Keratinocyte (primary cell): ENCODE measurements around the gene PDE9A.

Experiments used
- EZH2 ChIP-seq: IDR thresholded peaks from one replicate; pipeline ENCODE4 v1.6.1; 2012; ENCODE audit warnings: inconsistent platforms, mild to moderate bottlenecking, low read length, moderate library complexity
- TF ChIP-seq, protein P1 (sequence below), 3 experiments: IDR thresholded peaks in 1 of 3; conservative IDR thresholded peaks in 1 of 3; optimal IDR thresholded peaks in 1 of 3; 2 replicates in 2 of 3; 3 replicates in 1 of 3; pipeline versions ENCODE3 to v1.5.1; 2011; ENCODE audit warnings: low read length in 3 of 3, mild to moderate bottlenecking in 3 of 3, moderate library complexity in 2 of 3, control low read depth in 1 of 3, inconsistent platforms in 1 of 3; ENCODE audit not compliant: insufficient read depth in 2 of 3; ENCODE audit errors: extremely low read depth in 1 of 3

DNA sequence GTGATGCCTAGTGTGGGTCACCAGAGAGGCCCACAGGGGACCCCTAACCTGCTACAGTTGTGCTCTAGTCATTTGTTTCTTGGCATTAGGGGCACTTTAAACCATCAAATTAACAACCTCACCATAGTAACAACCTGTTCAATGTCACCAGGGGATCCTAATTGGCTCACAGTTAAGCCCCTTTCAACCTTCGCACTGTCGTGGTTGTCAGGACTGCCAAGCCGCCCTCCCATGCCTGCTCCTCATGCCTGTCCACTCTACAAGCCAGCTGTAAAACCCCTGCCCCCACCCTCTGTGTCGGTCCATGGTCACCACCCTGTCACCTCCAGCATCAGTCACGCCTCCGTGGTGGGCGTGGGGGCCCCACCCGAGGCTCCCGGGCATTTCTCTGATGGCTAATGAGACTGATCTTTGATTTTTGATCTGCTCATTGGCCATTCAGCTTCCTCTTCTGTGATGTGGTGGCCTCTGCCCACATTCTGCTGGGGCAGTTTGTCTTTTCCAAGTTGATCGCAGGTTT is 129.4 kb downstream of the PDE9A start:
- TF ChIP-seq, protein P1, sequence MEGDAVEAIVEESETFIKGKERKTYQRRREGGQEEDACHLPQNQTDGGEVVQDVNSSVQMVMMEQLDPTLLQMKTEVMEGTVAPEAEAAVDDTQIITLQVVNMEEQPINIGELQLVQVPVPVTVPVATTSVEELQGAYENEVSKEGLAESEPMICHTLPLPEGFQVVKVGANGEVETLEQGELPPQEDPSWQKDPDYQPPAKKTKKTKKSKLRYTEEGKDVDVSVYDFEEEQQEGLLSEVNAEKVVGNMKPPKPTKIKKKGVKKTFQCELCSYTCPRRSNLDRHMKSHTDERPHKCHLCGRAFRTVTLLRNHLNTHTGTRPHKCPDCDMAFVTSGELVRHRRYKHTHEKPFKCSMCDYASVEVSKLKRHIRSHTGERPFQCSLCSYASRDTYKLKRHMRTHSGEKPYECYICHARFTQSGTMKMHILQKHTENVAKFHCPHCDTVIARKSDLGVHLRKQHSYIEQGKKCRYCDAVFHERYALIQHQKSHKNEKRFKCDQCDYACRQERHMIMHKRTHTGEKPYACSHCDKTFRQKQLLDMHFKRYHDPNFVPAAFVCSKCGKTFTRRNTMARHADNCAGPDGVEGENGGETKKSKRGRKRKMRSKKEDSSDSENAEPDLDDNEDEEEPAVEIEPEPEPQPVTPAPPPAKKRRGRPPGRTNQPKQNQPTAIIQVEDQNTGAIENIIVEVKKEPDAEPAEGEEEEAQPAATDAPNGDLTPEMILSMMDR (optimal IDR thresholded peaks at IDR 0.05 in 1 of 3, IDR thresholded peaks at IDR 0.05 in 1 of 3, conservative IDR thresholded peaks at IDR 0.05 in 1 of 3; ENCODE audit: extremely low read depth in 1 of 3, insufficient read depth in 2 of 3, low read length in 3 of 3): no peak
- TF ChIP-seq EZH2: no peak
